IMR-90 (cell line): ENCODE data around the gene TNRC18. TPM values are rescaled to one million over a fixed set of nuclear protein-coding genes. Genes with fewer than 3 reads are reported as not detected.
"Not testable (repeated sequence)": the region's sequence is repeated elsewhere in the genome, so short reads cannot be mapped to it uniquely, and the experiment has no call there.

Experiments
- ATAC-seq: fragments of 200-7000 bp; cut with Tn5 transposase; 2 replicates; pipeline ENCODE4 v1.9.1; 2020; ENCODE audit warnings: low read depth, mild to moderate bottlenecking, moderate library complexity
- BruUV-seq: library from RNA; stranded (reverse); fragments of 400-500 nt; replicated peaks from 2 replicates; lab custom pipeline; 2021; lab: Mats Ljungman, UMichigan
- CTCF ChIA-PET: fragments of 300-600 bp; formaldehyde crosslinking; extraction: SDS; loops from one replicate; lab custom pipeline; 2021; ENCODE audit warnings: antibody characterized with exemption; lab: Yijun Ruan, JAX
- POLR2A ChIA-PET: fragments of 300-600 bp; sonication (Branson Sonifier 250); formaldehyde crosslinking; loops from one replicate; lab custom pipeline; 2022; ENCODE audit warnings: antibody characterized with exemption; ENCODE audit not compliant: unreplicated experiment; lab: Charles Lee
- DNase-seq: peaks from one replicate; pipeline ENCODE4 v3.0.0; 2013
- H2AFZ ChIP-seq: replicated peaks from 2 replicates; pipeline ENCODE3; 2013; ENCODE audit warnings: low read length, mild to moderate bottlenecking; ENCODE audit not compliant: poor library complexity
- H2AK5ac ChIP-seq: 2 replicates; pipeline ENCODE4 v1.6.1; 2013; ENCODE audit warnings: low read depth, low read length, inconsistent platforms
- H2AK9ac ChIP-seq: replicated peaks from 2 replicates; pipeline ENCODE3; 2013; ENCODE audit warnings: mild to moderate bottlenecking, low read depth, low read length, moderate library complexity; ENCODE audit not compliant: poor library complexity
- H2BK120ac ChIP-seq: 2 replicates; pipeline ENCODE4 v1.6.1; 2013; ENCODE audit warnings: low read depth, low read length, inconsistent platforms
- H2BK15ac ChIP-seq: 3 replicates; pipeline ENCODE4 v1.6.1; 2013; ENCODE audit warnings: low read depth, low read length, inconsistent platforms
- H2BK20ac ChIP-seq: 2 replicates; pipeline ENCODE4 v1.6.1; 2013; ENCODE audit warnings: low read depth, mild to moderate bottlenecking, inconsistent platforms, low read length, moderate library complexity
- H2BK5ac ChIP-seq: 2 replicates; pipeline ENCODE4 v1.6.1; 2013; ENCODE audit warnings: mild to moderate bottlenecking, low read depth, low read length, inconsistent platforms; ENCODE audit not compliant: poor library complexity, severe bottlenecking
- H3K14ac ChIP-seq: replicated peaks from 2 replicates; pipeline ENCODE4 v1.6.1; 2013; ENCODE audit warnings: low read depth, low read length, inconsistent platforms
- H3K18ac ChIP-seq: 2 replicates; pipeline ENCODE4 v1.6.1; 2013; ENCODE audit warnings: low read depth, low read length, control low read depth
- H3K23ac ChIP-seq: 2 replicates; pipeline ENCODE4 v1.6.1; 2013; ENCODE audit warnings: low read depth, low read length, inconsistent platforms
- H3K27ac ChIP-seq: 2 replicates; pipeline ENCODE4 v1.5.1; 2013; ENCODE audit warnings: mild to moderate bottlenecking, control low read depth, low read length; ENCODE audit not compliant: insufficient read depth
- H3K27me3 ChIP-seq: 2 replicates; pipeline ENCODE4 v1.6.1; 2013; ENCODE audit warnings: low read length; ENCODE audit not compliant: control insufficient read depth, insufficient read depth
- H3K36me3 ChIP-seq: 2 replicates; pipeline ENCODE4 v1.6.1; 2013; ENCODE audit warnings: low read length, mixed read lengths; ENCODE audit not compliant: control insufficient read depth, insufficient read depth
- H3K4ac ChIP-seq: 2 replicates; pipeline ENCODE4 v1.6.1; 2013; ENCODE audit warnings: low read depth, low read length, inconsistent platforms
- H3K4me1 ChIP-seq: 2 replicates; pipeline ENCODE4 v1.6.1; 2013; ENCODE audit warnings: low read length, mixed read lengths; ENCODE audit not compliant: control insufficient read depth, insufficient read depth
- H3K4me2 ChIP-seq: 2 replicates; pipeline ENCODE4 v1.6.1; 2013; ENCODE audit warnings: low read depth, mild to moderate bottlenecking, control low read depth, low read length, moderate library complexity
- H3K4me3 ChIP-seq: 2 replicates; pipeline ENCODE4 v1.5.1; 2013; ENCODE audit warnings: low read depth, mild to moderate bottlenecking, control low read depth, low read length, moderate library complexity; ENCODE audit not compliant: insufficient read depth
- H3K56ac ChIP-seq: 2 replicates; pipeline ENCODE4 v1.6.1; 2013; ENCODE audit warnings: low read length, inconsistent platforms; ENCODE audit not compliant: insufficient read depth; ENCODE audit errors: extremely low read depth
- H3K79me1 ChIP-seq, 2 experiments: 2 replicates each; pipeline ENCODE4 v1.6.1; 2013; ENCODE audit warnings: low read length in 2 of 2, inconsistent platforms in 1 of 2, low read depth in 1 of 2
- H3K9ac ChIP-seq: 2 replicates; pipeline ENCODE4 v1.6.1; 2013; ENCODE audit warnings: low read depth, low read length, control low read depth
- H3K9me1 ChIP-seq: 2 replicates; pipeline ENCODE4 v1.6.1; 2013; ENCODE audit warnings: low read length, inconsistent platforms; ENCODE audit not compliant: insufficient read depth
- H3K9me3 ChIP-seq: 2 replicates; pipeline ENCODE4 v1.6.1; 2013; ENCODE audit warnings: low read length; ENCODE audit not compliant: control insufficient read depth, insufficient read depth
- H4K20me1 ChIP-seq: 2 replicates; pipeline ENCODE4 v1.6.1; 2013; ENCODE audit warnings: low read length, inconsistent platforms; ENCODE audit not compliant: insufficient read depth
- H4K5ac ChIP-seq: 2 replicates; pipeline ENCODE4 v1.6.1; 2013; ENCODE audit warnings: mild to moderate bottlenecking, low read depth, low read length, control low read depth
- H4K8ac ChIP-seq, 2 experiments: 2 replicates each; pipeline ENCODE4 v1.6.1; 2013; ENCODE audit warnings: low read depth in 2 of 2, low read length in 2 of 2, control low read depth in 1 of 2, inconsistent platforms in 1 of 2
- H4K91ac ChIP-seq: 2 replicates; pipeline ENCODE4 v1.6.1; 2013; ENCODE audit warnings: low read depth, low read length, inconsistent platforms; ENCODE audit not compliant: insufficient read depth
- WGBS, 2 experiments: methylation state at CpG; one replicate each; pipeline versions ENCODE4 v1.1.5 to v1.1.7; 2013; ENCODE audit warnings: missing lambda C conversion rate in 2 of 2; ENCODE audit not compliant: insufficient read length in 1 of 2; ENCODE audit errors: extremely low coverage in 2 of 2; 5-methylcytosine and 5-hydroxymethylcytosine counted together
- dilution Hi-C: fragments of 300-500 bp; cut with HindIII; formaldehyde crosslinking; loops from one replicate; pipeline ENCODE4 v1.14.3; 2018; ENCODE audit warnings: low sequenced_read_pairs; ENCODE audit not compliant: unreplicated experiment
- in situ Hi-C: fragments of 300-500 bp; cut with MboI; formaldehyde crosslinking; loops from 3 replicates; pipeline ENCODE4 v1.14.3; 2019; ENCODE audit warnings: low sequenced_read_pairs, inconsistent platforms, mixed read lengths
- intact Hi-C: fragments of 100-400 bp; cut with micrococcal nuclease; formaldehyde crosslinking; loops from 2 replicates; pipeline ENCODE4 v1.10.0; 2022
- polyA plus RNA-seq, 3 experiments: library from polyadenylated mRNA; depleted of rRNA; stranded (reverse); fragments of >200 nt; gene quantifications; 2 replicates each; pipeline ENCODE4 v1.2.3, GENCODE V29; 2012; ENCODE audit warnings: low replicate concordance in 1 of 3
- total RNA-seq: library from RNA; depleted of rRNA; stranded (reverse); fragments of >200 nt; gene quantifications from 2 replicates; pipeline ENCODE4 v1.2.3, GENCODE V29; 2012

TNRC18 gene
- total and polyA plus RNA-seq, 2 of the 4 experiments (the other 2 are of a cell fraction) = 4.7 to 29.6 TPM

- H2BK120ac ChIP-seq, H2AK9ac ChIP-seq, H3K9ac ChIP-seq, H3K79me1 ChIP-seq, H3K4me1 ChIP-seq, H3K27ac ChIP-seq, CTCF ChIA-PET, BruUV-seq, H3K4me3 ChIP-seq, H3K14ac ChIP-seq, H2AFZ ChIP-seq, H3K27me3 ChIP-seq, H4K8ac ChIP-seq, H2BK5ac ChIP-seq, H4K5ac ChIP-seq, DNase-seq, in situ Hi-C loops, H4K91ac ChIP-seq, ATAC-seq, dilution Hi-C loops, H3K4ac ChIP-seq, H4K20me1 ChIP-seq, H3K18ac ChIP-seq, H2BK15ac ChIP-seq, H2AK5ac ChIP-seq, H3K4me2 ChIP-seq, POLR2A ChIA-PET, H2BK20ac ChIP-seq, intact Hi-C loops, H3K9me3 ChIP-seq, H3K9me1 ChIP-seq, H3K56ac ChIP-seq, H3K23ac ChIP-seq: not testable (repeated sequence)
- WGBS, 2 experiments = 92% methylated on average over 2 of the region's 15 CpGs; no CpG with 5 or more reads in 1 of the 2 experiments
- H3K36me3 ChIP-seq = peaks cover 21% of the 10 kb centered on the region
Observed at GRCh38 chr7:5291711-5292335, 131.8 kb downstream of the TNRC18 start.
